ENCODE measurements around the gene SOX1. TPM values are rescaled to one million over a fixed set of nuclear protein-coding genes. Genes with fewer than 3 reads are reported as not detected.

SOX1 gene
- polyA plus RNA-seq, 3 donors, result not detected

- Mint-ChIP-seq H3K27ac (no peak overlapping the region), H3K36me3 (no peaks in the 10 kb centered on the region), H3K4me1 (no peaks in the 10 kb centered on the region), H3K4me3 (no peak overlapping the region), H3K27me3 (ENCODE audit: low read depth in 3 of 3) (peaks cover 6 to 19% (median 17%) of the 10 kb centered on the region in 3 donors), H3K9me3 (peaks cover 0 to 5% (median 0%) of the 10 kb centered on the region in 7 donors)
- H3K9ac ChIP-seq (ENCODE audit: insufficient read depth, low read length, poor library complexity, severe bottlenecking), result no peak overlapping the region
- H3K79me2 ChIP-seq (ENCODE audit: insufficient read depth, low read length), result no peaks in the 10 kb centered on the region
- H2AFZ ChIP-seq (ENCODE audit: insufficient read depth, low read depth, low read length, poor library complexity, severe bottlenecking), result no peak overlapping the region
- H3K27ac ChIP-seq (ENCODE audit: low read depth in 1 of 2, low read length in 2 of 2), result no peak overlapping the region
- no peaks in the 10 kb centered on the region for H3K4me1 ChIP-seq (ENCODE audit: control insufficient read depth in 1 of 2, insufficient read depth in 2 of 2, low read length in 2 of 2)
- 90% methylated on average over 14 of the region's 14 CpGs for WGBS (ENCODE audit: insufficient coverage)
- DNase-seq, result no peak
- H3K4me3 ChIP-seq (replicated peaks in 1 of 3; ENCODE audit: low read depth in 2 of 3, low read length in 3 of 3), result no peak overlapping the region
- intact Hi-C loops (cut with micrococcal nuclease), result no loop called here
- H3K27me3 ChIP-seq (ENCODE audit: control insufficient read depth in 2 of 2, insufficient read depth in 2 of 2, low read length in 2 of 2), result no peaks in the 10 kb centered on the region
- H3K9me3 ChIP-seq (replicated peaks in 1 of 2; ENCODE audit: control insufficient read depth in 1 of 2, insufficient read depth in 1 of 2, low read length in 2 of 2), result no peaks in the 10 kb centered on the region
- no peak overlapping the region for H3K4me2 ChIP-seq (replicated peaks; ENCODE audit: extremely low read depth, low read length, poor library complexity, severe bottlenecking)
- TF ChIP-seq, protein P1, sequence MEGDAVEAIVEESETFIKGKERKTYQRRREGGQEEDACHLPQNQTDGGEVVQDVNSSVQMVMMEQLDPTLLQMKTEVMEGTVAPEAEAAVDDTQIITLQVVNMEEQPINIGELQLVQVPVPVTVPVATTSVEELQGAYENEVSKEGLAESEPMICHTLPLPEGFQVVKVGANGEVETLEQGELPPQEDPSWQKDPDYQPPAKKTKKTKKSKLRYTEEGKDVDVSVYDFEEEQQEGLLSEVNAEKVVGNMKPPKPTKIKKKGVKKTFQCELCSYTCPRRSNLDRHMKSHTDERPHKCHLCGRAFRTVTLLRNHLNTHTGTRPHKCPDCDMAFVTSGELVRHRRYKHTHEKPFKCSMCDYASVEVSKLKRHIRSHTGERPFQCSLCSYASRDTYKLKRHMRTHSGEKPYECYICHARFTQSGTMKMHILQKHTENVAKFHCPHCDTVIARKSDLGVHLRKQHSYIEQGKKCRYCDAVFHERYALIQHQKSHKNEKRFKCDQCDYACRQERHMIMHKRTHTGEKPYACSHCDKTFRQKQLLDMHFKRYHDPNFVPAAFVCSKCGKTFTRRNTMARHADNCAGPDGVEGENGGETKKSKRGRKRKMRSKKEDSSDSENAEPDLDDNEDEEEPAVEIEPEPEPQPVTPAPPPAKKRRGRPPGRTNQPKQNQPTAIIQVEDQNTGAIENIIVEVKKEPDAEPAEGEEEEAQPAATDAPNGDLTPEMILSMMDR (IDR thresholded peaks at IDR 0.05), result no peak
- H4K20me1 ChIP-seq (ENCODE audit: insufficient read depth, low read length), result no peaks in the 10 kb centered on the region
- H3K36me3 ChIP-seq (replicated peaks in 1 of 2; ENCODE audit: control insufficient read depth in 1 of 2, insufficient read depth in 2 of 2, low read length in 2 of 2), result no peaks in the 10 kb centered on the region
These were observed 50.5 kb downstream of the SOX1 start for GRCh38 chr13:112117258-112117954.

- 69% methylated on average over 7 of the region's 18 CpGs for WGBS (ENCODE audit: insufficient coverage)
- Histone ChIP-seq H2AFZ (ENCODE audit: insufficient read depth, low read depth, low read length, poor library complexity, severe bottlenecking) (no peak overlapping the region), H3K27ac (ENCODE audit: low read depth in 1 of 2, low read length in 2 of 2) (no peak overlapping the region), H4K20me1 (ENCODE audit: insufficient read depth, low read length) (no peaks in the 10 kb centered on the region), H3K27me3 (ENCODE audit: control insufficient read depth in 2 of 2, insufficient read depth in 2 of 2, low read length in 2 of 2) (no peaks in the 10 kb centered on the region), H3K79me2 (ENCODE audit: insufficient read depth, low read length) (no peaks in the 10 kb centered on the region), H3K9me3 (replicated peaks in 1 of 2; ENCODE audit: control insufficient read depth in 1 of 2, insufficient read depth in 1 of 2, low read length in 2 of 2) (no peaks in the 10 kb centered on the region), H3K4me1 (ENCODE audit: control insufficient read depth in 1 of 2, insufficient read depth in 2 of 2, low read length in 2 of 2) (no peaks in the 10 kb centered on the region), H3K36me3 (replicated peaks in 1 of 2; ENCODE audit: control insufficient read depth in 1 of 2, insufficient read depth in 2 of 2, low read length in 2 of 2) (no peaks in the 10 kb centered on the region), H3K4me3 (replicated peaks in 1 of 3; ENCODE audit: low read depth in 2 of 3, low read length in 3 of 3) (no peak overlapping the region), H3K9ac (ENCODE audit: insufficient read depth, low read length, poor library complexity, severe bottlenecking) (no peak overlapping the region), H3K4me2 (replicated peaks; ENCODE audit: extremely low read depth, low read length, poor library complexity, severe bottlenecking) (no peak overlapping the region)
- DNase-seq, result no peak
- H3K27ac Mint-ChIP-seq, result no peak overlapping the region
- peaks cover 0 to 5% (median 0%) of the 10 kb centered on the region in 7 donors for H3K9me3 Mint-ChIP-seq
- intact Hi-C loops (cut with micrococcal nuclease), result no loop called here
- TF ChIP-seq, protein P1 (IDR thresholded peaks at IDR 0.05), result no peak
- no peaks in the 10 kb centered on the region for H3K4me1 Mint-ChIP-seq
- no peak overlapping the region for H3K4me3 Mint-ChIP-seq
- no peaks in the 10 kb centered on the region for H3K36me3 Mint-ChIP-seq
- H3K27me3 Mint-ChIP-seq (ENCODE audit: low read depth in 3 of 3), result peaks cover 4 to 14% (median 14%) of the 10 kb centered on the region in 3 donors
These were observed 51.0 kb downstream of the SOX1 start for GRCh38 chr13:112117955-112118302.
